Lower leg skin (tissue), 4 donors: Measurements from ENCODE around the gene FRS2. TPM values are rescaled to one million over a fixed set of nuclear protein-coding genes. Genes with fewer than 3 reads are reported as not detected.
"Not testable (repeated sequence)": the region's sequence is repeated elsewhere in the genome, so short reads cannot be mapped to it uniquely, and the experiment has no call there.

ENCODE experiments used
- DNase-seq, 2 donors: peaks; one replicate each; pipeline ENCODE4 v3.0.0-alpha.2; 2019; ENCODE audit warnings: low spot score in 2 of 2
- H3K4me3 ChIP-seq: fragments of 200-600 bp; sonication (generic); 2 replicates; pipeline ENCODE4 v1.5.1; 2017; ENCODE audit warnings: mild to moderate bottlenecking, low read depth; ENCODE audit not compliant: poor library complexity, severe bottlenecking
- POLR2A ChIP-seq, 2 donors: fragments of 450-650 bp; IDR thresholded peaks; one replicate each; pipeline ENCODE4 v1.6.1; 2016 to 2017; ENCODE audit warnings: antibody characterized with exemption in 2 of 2, mild to moderate bottlenecking in 1 of 2, moderate library complexity in 1 of 2
- WGBS, 2 donors: methylation state at CpG; one replicate each; pipeline ENCODE4 v1.1.5; 2018; 5-methylcytosine and 5-hydroxymethylcytosine counted together
- intact Hi-C: fragments of 100-400 bp; cut with DNase I; formaldehyde crosslinking; loops from one replicate; pipeline ENCODE4 v1.15.0; 2023; ENCODE audit warnings: low total_unique reads
- total RNA-seq, 4 donors: library from RNA; depleted of rRNA; stranded (reverse); fragments of >200 nt; gene quantifications; one replicate each; pipeline ENCODE4 v1.1.0, GENCODE V29; 2016
- TF ChIP-seq, protein P1 (sequence below), 3 donors: fragments of 450-650 bp; IDR thresholded peaks; one replicate each; pipeline ENCODE4 v1.5.1; 2016; ENCODE audit warnings: antibody characterized with exemption in 3 of 3, mild to moderate bottlenecking in 3 of 3, moderate library complexity in 2 of 3

FRS2 gene
- total RNA-seq, 4 donors from 2014 or later = 33.7 to 64.7 (median 43.5) TPM

DNA sequence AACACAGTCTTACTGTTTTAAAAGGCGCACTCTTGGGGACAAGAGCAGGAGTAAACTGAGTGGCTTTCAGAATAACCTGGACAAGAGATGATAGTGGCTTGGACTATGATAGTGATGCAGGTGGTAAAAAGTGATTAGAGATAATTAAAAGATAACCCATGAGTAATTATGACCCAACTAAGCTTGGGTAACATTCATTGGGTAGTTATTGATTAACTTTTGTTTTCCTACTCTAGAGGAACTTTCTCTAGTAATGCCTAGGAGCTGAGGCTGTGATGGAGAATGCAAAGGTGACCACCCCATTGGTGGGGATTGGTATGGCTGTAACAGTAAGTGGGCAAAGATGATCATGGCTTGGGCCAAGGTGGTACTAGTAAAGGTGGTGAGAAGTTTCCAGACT lies 22.3 kb upstream of the FRS2 start:
- no peak overlapping the region for H3K4me3 ChIP-seq
- no peak for DNase-seq
- WGBS, 2 donors = 96 to 100% methylated on average over 1 of the region's 1 CpG
- no peak for TF ChIP-seq POLR2A (IDR thresholded peaks at IDR 0.05)
- TF ChIP-seq, protein P1, sequence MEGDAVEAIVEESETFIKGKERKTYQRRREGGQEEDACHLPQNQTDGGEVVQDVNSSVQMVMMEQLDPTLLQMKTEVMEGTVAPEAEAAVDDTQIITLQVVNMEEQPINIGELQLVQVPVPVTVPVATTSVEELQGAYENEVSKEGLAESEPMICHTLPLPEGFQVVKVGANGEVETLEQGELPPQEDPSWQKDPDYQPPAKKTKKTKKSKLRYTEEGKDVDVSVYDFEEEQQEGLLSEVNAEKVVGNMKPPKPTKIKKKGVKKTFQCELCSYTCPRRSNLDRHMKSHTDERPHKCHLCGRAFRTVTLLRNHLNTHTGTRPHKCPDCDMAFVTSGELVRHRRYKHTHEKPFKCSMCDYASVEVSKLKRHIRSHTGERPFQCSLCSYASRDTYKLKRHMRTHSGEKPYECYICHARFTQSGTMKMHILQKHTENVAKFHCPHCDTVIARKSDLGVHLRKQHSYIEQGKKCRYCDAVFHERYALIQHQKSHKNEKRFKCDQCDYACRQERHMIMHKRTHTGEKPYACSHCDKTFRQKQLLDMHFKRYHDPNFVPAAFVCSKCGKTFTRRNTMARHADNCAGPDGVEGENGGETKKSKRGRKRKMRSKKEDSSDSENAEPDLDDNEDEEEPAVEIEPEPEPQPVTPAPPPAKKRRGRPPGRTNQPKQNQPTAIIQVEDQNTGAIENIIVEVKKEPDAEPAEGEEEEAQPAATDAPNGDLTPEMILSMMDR (IDR thresholded peaks at IDR 0.05) = no peak
- intact Hi-C loops = no loop called here

GRCh38 chr12:69452598-69453132 lies 17.5 kb upstream of the FRS2 start:
- WGBS, 2 donors = 94 to 95% methylated on average over 12 of the region's 12 CpGs
- DNase-seq = not testable (repeated sequence)

GRCh38 chr12:69456239-69456638 lies 13.9 kb upstream of the FRS2 start:
- intact Hi-C loops = no loop called here
- TF ChIP-seq, protein P1 (IDR thresholded peaks at IDR 0.05) = no peak
- TF ChIP-seq POLR2A (IDR thresholded peaks at IDR 0.05) = no peak
- no peak overlapping the region for H3K4me3 ChIP-seq
- no peak for DNase-seq

More at GRCh38 chr12:69452598-69453132, 17.5 kb upstream of the FRS2 start:
- H3K4me3 ChIP-seq, intact Hi-C loops: not testable (repeated sequence)

- H3K4me3 ChIP-seq = no peak overlapping the region
- DNase-seq = no peak
- TF ChIP-seq, protein P1 (IDR thresholded peaks at IDR 0.05) = no peak
Observed at GRCh38 chr12:69457433-69457832, 12.8 kb upstream of the FRS2 start.

DNA sequence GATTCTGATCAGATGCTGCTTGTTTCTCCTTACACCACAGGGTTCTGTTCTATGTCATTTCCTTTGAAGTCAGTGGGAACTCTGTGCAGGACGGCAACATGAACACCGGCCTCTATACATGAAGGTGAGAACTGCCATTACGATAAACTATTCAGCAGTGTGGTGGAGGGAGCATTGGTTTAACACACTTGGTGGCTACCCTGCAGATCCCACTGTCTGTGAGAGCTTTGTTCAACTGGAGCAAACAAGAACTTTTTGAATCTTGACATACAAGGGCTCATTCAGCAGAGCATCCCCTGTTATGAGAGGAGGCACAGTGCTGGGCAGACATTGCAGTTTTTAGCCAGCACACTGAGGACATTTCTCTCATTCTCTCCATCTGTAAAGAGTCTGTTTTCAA lies 10.7 kb upstream of the FRS2 start:
- H3K4me3 ChIP-seq = no peak overlapping the region
- TF ChIP-seq, protein P1 (IDR thresholded peaks at IDR 0.05) = no peak
- no peak for TF ChIP-seq POLR2A (IDR thresholded peaks at IDR 0.05)
- no peak for DNase-seq
- intact Hi-C loops = no loop called here
- 72 to 81% methylated on average over 3 of the region's 3 CpGs for WGBS, 2 donors

More at GRCh38 chr12:69457433-69457832, 12.8 kb upstream of the FRS2 start:
- intact Hi-C loops = no loop called here
- WGBS, 2 donors = 61 to 66% methylated on average over 3 of the region's 3 CpGs

DNA sequence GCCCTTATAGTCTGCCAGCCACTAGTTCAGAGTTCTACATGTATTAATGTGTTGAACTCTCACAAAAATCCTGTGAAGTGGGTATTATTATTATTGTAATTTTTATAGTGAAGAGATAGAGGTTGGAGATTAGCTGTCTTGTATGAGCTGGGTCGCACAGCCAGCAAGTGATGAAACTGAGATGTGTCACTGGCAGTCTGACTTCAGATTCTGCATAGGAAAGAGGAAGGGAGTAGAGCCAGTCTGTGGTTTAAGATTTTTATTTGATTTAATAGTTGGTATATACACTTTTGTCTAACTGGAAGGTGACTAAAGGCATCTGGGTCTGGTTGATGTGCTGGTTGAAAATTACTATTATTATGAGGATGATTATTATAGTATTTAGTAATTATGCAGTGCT lies 5.8 kb upstream of the FRS2 start:
- H3K4me3 ChIP-seq = no peak overlapping the region
- intact Hi-C loops = no loop called here
- no peak for DNase-seq
- WGBS, 2 donors = 59 to 60% methylated on average over 1 of the region's 1 CpG
- TF ChIP-seq POLR2A (IDR thresholded peaks at IDR 0.05) = no peak
- TF ChIP-seq, protein P1 (IDR thresholded peaks at IDR 0.05) = no peak
